IPS DF 6.9 (cell line): ENCODE results near the gene ERAP2.
"Not testable (repeated sequence)": the region's sequence is repeated elsewhere in the genome, so short reads cannot be mapped to it uniquely, and the experiment has no call there.

Experiments used
- DNase-seq: peaks from one replicate; pipeline ENCODE4 v3.0.0-alpha.2; 2013; ENCODE audit warnings: low read depth, low spot score
- H3K27ac ChIP-seq: one replicate; pipeline ENCODE4 v1.5.1; 2013; ENCODE audit warnings: low read length, control low read depth
- H3K27me3 ChIP-seq: 2 replicates; pipeline ENCODE4 v1.6.1; 2013; ENCODE audit warnings: mild to moderate bottlenecking, low read length; ENCODE audit not compliant: control insufficient read depth, insufficient read depth
- H3K36me3 ChIP-seq: 2 replicates; pipeline ENCODE4 v1.6.1; 2013; ENCODE audit warnings: low read length; ENCODE audit not compliant: control insufficient read depth, insufficient read depth
- H3K4me1 ChIP-seq: 2 replicates; pipeline ENCODE4 v1.6.1; 2013; ENCODE audit warnings: low read length; ENCODE audit not compliant: control insufficient read depth, insufficient read depth
- H3K4me3 ChIP-seq: 2 replicates; pipeline ENCODE4 v1.5.1; 2013; ENCODE audit warnings: mild to moderate bottlenecking, low read length
- H3K9me3 ChIP-seq: 2 replicates; pipeline ENCODE4 v1.6.1; 2013; ENCODE audit warnings: low read length, inconsistent platforms; ENCODE audit not compliant: control insufficient read depth, insufficient read depth
- WGBS: extraction: QIAGEN DNeasy Blood & Tissue Kit; methylation state at CpG from one replicate; pipeline ENCODE4 v1.1.7; 2013; ENCODE audit warnings: mixed read lengths, missing lambda C conversion rate; ENCODE audit not compliant: insufficient read length, insufficient coverage; 5-methylcytosine and 5-hydroxymethylcytosine counted together

The ERAP2 gene

GRCh38 chr5:96875791-96876291 lies 459 bp upstream of the ERAP2 start:
- peaks cover under 1% of the 10 kb centered on the region; the same call in 1 of the 2 replicates for H3K4me1 ChIP-seq
- no peak overlapping the region for H3K27ac ChIP-seq
- no peaks in the 10 kb centered on the region for H3K9me3 ChIP-seq
- no CpG with 5 or more reads among the region's 4 CpGs for WGBS
- no peak for DNase-seq
- no peak overlapping the region for H3K4me3 ChIP-seq
- no peaks in the 10 kb centered on the region for H3K27me3 ChIP-seq
- no peaks in the 10 kb centered on the region for H3K36me3 ChIP-seq

- H3K4me1 ChIP-seq, H3K4me3 ChIP-seq, H3K27me3 ChIP-seq, H3K27ac ChIP-seq, H3K36me3 ChIP-seq, DNase-seq, H3K9me3 ChIP-seq: not testable (repeated sequence)
- WGBS = no CpG with 5 or more reads among the region's 12 CpGs
Measured at GRCh38 chr5:96876977-96877469, 723 bp downstream of the ERAP2 start.

GRCh38 chr5:96879665-96880064 lies 3.4 kb downstream of the ERAP2 start:
- DNase-seq = no peak
- H3K27ac ChIP-seq = no peak overlapping the region
- no peaks in the 10 kb centered on the region for H3K36me3 ChIP-seq
- H3K4me3 ChIP-seq = no peak overlapping the region
- H3K27me3 ChIP-seq = no peaks in the 10 kb centered on the region
- no peaks in the 10 kb centered on the region for H3K9me3 ChIP-seq
- H3K4me1 ChIP-seq = no peaks in the 10 kb centered on the region
- WGBS = no CpG with 5 or more reads among the region's 3 CpGs

- DNase-seq = no peak
- H3K9me3 ChIP-seq = no peaks in the 10 kb centered on the region
- no peak overlapping the region for H3K27ac ChIP-seq
- no CpG with 5 or more reads among the region's 4 CpGs for WGBS
- H3K4me1 ChIP-seq = no peaks in the 10 kb centered on the region
- no peaks in the 10 kb centered on the region for H3K27me3 ChIP-seq
- no peak overlapping the region for H3K4me3 ChIP-seq
- no peaks in the 10 kb centered on the region for H3K36me3 ChIP-seq
Measured at GRCh38 chr5:96880444-96881164, 4.3 kb downstream of the ERAP2 start.

GRCh38 chr5:96881511-96882115 lies 5.3 kb downstream of the ERAP2 start:
- no peak for DNase-seq

GRCh38 chr5:96883871-96884270 lies 7.6 kb downstream of the ERAP2 start:
- Histone ChIP-seq H3K27me3 (no peaks in the 10 kb centered on the region), H3K27ac (no peak overlapping the region), H3K9me3 (no peaks in the 10 kb centered on the region), H3K36me3 (no peaks in the 10 kb centered on the region), H3K4me1 (no peaks in the 10 kb centered on the region), H3K4me3 (no peak overlapping the region)
- DNase-seq = no peak
- 100% methylated on average over 1 of the region's 3 CpGs for WGBS

More at GRCh38 chr5:96881511-96882115, 5.3 kb downstream of the ERAP2 start:
- Histone ChIP-seq H3K27me3 (no peaks in the 10 kb centered on the region), H3K4me3 (no peak overlapping the region), H3K27ac (no peak overlapping the region), H3K36me3 (no peaks in the 10 kb centered on the region), H3K9me3 (no peaks in the 10 kb centered on the region), H3K4me1 (no peaks in the 10 kb centered on the region)
- WGBS = no CpG with 5 or more reads among the region's 2 CpGs

- Histone ChIP-seq H3K4me3 (no peak overlapping the region), H3K27me3 (no peaks in the 10 kb centered on the region), H3K36me3 (no peaks in the 10 kb centered on the region), H3K4me1 (no peaks in the 10 kb centered on the region), H3K27ac (no peak overlapping the region), H3K9me3 (no peaks in the 10 kb centered on the region)
- WGBS = no CpG with 5 or more reads among the region's 7 CpGs
- DNase-seq = no peak
Measured at GRCh38 chr5:96884995-96885394, 8.7 kb downstream of the ERAP2 start.

GRCh38 chr5:96885518-96886338 lies 9.4 kb downstream of the ERAP2 start:
- H3K36me3 ChIP-seq = no peaks in the 10 kb centered on the region
- H3K27me3 ChIP-seq = no peaks in the 10 kb centered on the region
- H3K9me3 ChIP-seq = no peaks in the 10 kb centered on the region
- H3K4me3 ChIP-seq = no peak overlapping the region
- DNase-seq = no peak
- WGBS = no CpG with 5 or more reads among the region's 5 CpGs
- H3K27ac ChIP-seq = no peak overlapping the region
- no peaks in the 10 kb centered on the region for H3K4me1 ChIP-seq

- H3K4me1 ChIP-seq = no peaks in the 10 kb centered on the region; the same call in 1 of the 2 replicates
- no peaks in the 10 kb centered on the region for H3K27me3 ChIP-seq
- H3K36me3 ChIP-seq = no peaks in the 10 kb centered on the region
- no peak for DNase-seq
- H3K27ac ChIP-seq = no peak overlapping the region
- no CpG with 5 or more reads among the region's 4 CpGs for WGBS
- no peak overlapping the region for H3K4me3 ChIP-seq
- H3K9me3 ChIP-seq = no peaks in the 10 kb centered on the region
Measured at GRCh38 chr5:96893342-96893741, 17.0 kb downstream of the ERAP2 start.

- WGBS = 100% methylated on average over 1 of the region's 4 CpGs
- Histone ChIP-seq H3K9me3 (no peaks in the 10 kb centered on the region), H3K36me3 (no peaks in the 10 kb centered on the region), H3K27ac (no peak overlapping the region), H3K27me3 (no peaks in the 10 kb centered on the region), H3K4me3 (no peak overlapping the region), H3K4me1 (no peaks in the 10 kb centered on the region; the same call in 1 of the 2 replicates)
- no peak for DNase-seq
Measured at GRCh38 chr5:96896276-96896675, 20.0 kb downstream of the ERAP2 start.
